HCT116 (cell line): ENCODE results near the gene FAM163B. TPM values are rescaled to one million over a fixed set of nuclear protein-coding genes. Genes with fewer than 3 reads are reported as not detected.

ENCODE experiments used
- ATAC-seq: fragments of 200-7000 bp; cut with Tn5 transposase; 2 replicates; pipeline ENCODE4 v1.9.1; 2020; ENCODE audit warnings: mild to moderate bottlenecking, moderate library complexity
- BruUV-seq: library from RNA; stranded (reverse); fragments of 400-500 nt; replicated peaks from 2 replicates; lab custom pipeline; 2021; lab: Mats Ljungman, UMichigan
- CTCF ChIA-PET: fragments of 300-600 bp; sonication (Branson Sonifier 250); formaldehyde crosslinking; loops from one replicate; lab custom pipeline; 2021; ENCODE audit warnings: antibody characterized with exemption; lab: Charles Lee
- POLR2A ChIA-PET: fragments of 300-600, 350-600 bp; sonication (Branson Sonifier 250); formaldehyde crosslinking; loops from one replicate; lab custom pipeline; 2021; ENCODE audit warnings: antibody characterized with exemption; lab: Charles Lee
- RAD21 ChIA-PET, 2 experiments: fragments of 300-600 bp; sonication (Branson Sonifier 250); formaldehyde crosslinking; loops; one replicate each; lab custom pipeline; 2023; ENCODE audit warnings: low total read pairs in 2 of 2; ENCODE audit not compliant: uncharacterized antibody in 2 of 2, unreplicated experiment in 2 of 2, low non-redundant PET in 1 of 2; lab: Charles Lee
- DNase-seq: peaks from one replicate; pipeline ENCODE4 v3.0.0-alpha.2; 2010; ENCODE audit warnings: low read depth, low spot score
- H2AFZ ChIP-seq: fragments of 200-600 bp; shearing (Covaris generic), sonication (generic); 2 replicates; pipeline ENCODE4 v1.6.1; 2017; ENCODE audit warnings: low read depth, mixed run types, mixed read lengths, antibody characterized with exemption, low read length; ENCODE audit not compliant: poor library complexity, severe bottlenecking
- H3K27ac ChIP-seq: 2 replicates; pipeline ENCODE4 v1.5.1; 2012; ENCODE audit warnings: low read depth, low read length
- H3K27me3 ChIP-seq: fragments of 200-600 bp; sonication (generic); 2 replicates; pipeline ENCODE4 v1.6.1; 2016; ENCODE audit warnings: mixed run types, low read length, mixed read lengths; ENCODE audit not compliant: insufficient read depth
- H3K36me3 ChIP-seq, 2 experiments: fragments of 200-500 bp in 1 of 2; fragments of 200-600 bp in 1 of 2; sonication (Bioruptor generic) in 1 of 2; sonication (generic) in 1 of 2; 2 replicates each; pipeline versions ENCODE4 v1.5.1 to v1.6.1; 2014 to 2016; ENCODE audit warnings: low read length in 2 of 2, inconsistent platforms in 1 of 2, mixed read lengths in 1 of 2, mixed run types in 1 of 2; ENCODE audit not compliant: insufficient read depth in 2 of 2, control insufficient read depth in 1 of 2
- H3K4me1 ChIP-seq, 2 experiments: fragments of 200-600 bp in 1 of 2; sonication (generic) in 1 of 2; 2 replicates each; pipeline versions ENCODE4 v1.5.1 to v1.6.1; 2012 to 2017; ENCODE audit warnings: low read length in 2 of 2, inconsistent platforms in 1 of 2, mild to moderate bottlenecking in 1 of 2, mixed read lengths in 1 of 2, mixed run types in 1 of 2, moderate library complexity in 1 of 2; ENCODE audit not compliant: insufficient read depth in 2 of 2, control insufficient read depth in 1 of 2
- H3K4me2 ChIP-seq: fragments of 200-600 bp; sonication (generic); 2 replicates; pipeline ENCODE4 v1.6.1; 2017; ENCODE audit warnings: mixed run types, low read length, mixed read lengths
- H3K4me3 ChIP-seq, 2 experiments: fragments of 200-600 bp in 1 of 2; sonication (generic) in 1 of 2; replicated peaks in 1 of 2; 2 replicates each; pipeline ENCODE4 v1.5.1; 2011 to 2016; ENCODE audit warnings: low read length in 2 of 2, control low read depth in 1 of 2, low read depth in 1 of 2, mild to moderate bottlenecking in 1 of 2, mixed read lengths in 1 of 2, mixed run types in 1 of 2
- H3K79me2 ChIP-seq: fragments of 200-600 bp; sonication (generic); 2 replicates; pipeline ENCODE4 v1.6.1; 2017; ENCODE audit warnings: mild to moderate bottlenecking, mixed run types, low read length, moderate library complexity, mixed read lengths; ENCODE audit not compliant: insufficient read depth
- H3K9ac ChIP-seq: fragments of 200-600 bp; sonication (generic); 2 replicates; pipeline ENCODE4 v1.6.1; 2016; ENCODE audit warnings: low read length, mixed read lengths
- H3K9me2 ChIP-seq: fragments of 200-600 bp; sonication (generic), shearing (Covaris generic); 2 replicates; pipeline ENCODE4 v1.6.1; 2017; ENCODE audit warnings: mixed run types, mild to moderate bottlenecking, moderate library complexity; ENCODE audit not compliant: insufficient read depth
- H3K9me3 ChIP-seq, 2 experiments: fragments of 200-500 bp in 1 of 2; fragments of 200-600 bp in 1 of 2; sonication (Bioruptor generic) in 1 of 2; sonication (generic) in 1 of 2; 2 replicates each; pipeline ENCODE4 v1.6.1; 2014 to 2017; ENCODE audit warnings: low read length in 2 of 2, mixed read lengths in 2 of 2, inconsistent platforms in 1 of 2, low read depth in 1 of 2, mild to moderate bottlenecking in 1 of 2, mixed run types in 1 of 2, moderate library complexity in 1 of 2; ENCODE audit not compliant: control insufficient read depth in 1 of 2, insufficient read depth in 1 of 2
- H4K20me1 ChIP-seq: fragments of 200-600 bp; sonication (generic), shearing (Covaris generic); 2 replicates; pipeline ENCODE4 v1.6.1; 2017; ENCODE audit warnings: mixed run types, mild to moderate bottlenecking, moderate library complexity; ENCODE audit not compliant: insufficient read depth
- ATF3 ChIP-seq: IDR thresholded peaks from 2 replicates; pipeline ENCODE4 v1.6.1; 2012
- CBX3 ChIP-seq: IDR thresholded peaks from 2 replicates; pipeline ENCODE4 v1.6.1; 2012; ENCODE audit warnings: low read depth
- CEBPB ChIP-seq: IDR thresholded peaks from 2 replicates; pipeline ENCODE4 v1.6.1; 2012; ENCODE audit warnings: low read depth
- CTCF ChIP-seq, 3 experiments: fragments of 200-600 bp in 1 of 3; sonication (generic) in 1 of 3; IDR thresholded peaks in 2 of 3; conservative IDR thresholded peaks in 1 of 3; 2 replicates each; pipeline ENCODE4 v1.5.1; 2012 to 2017; ENCODE audit warnings: low read depth in 2 of 3, low read length in 2 of 3, antibody characterized with exemption in 1 of 3, borderline replicate concordance in 1 of 3, control low read depth in 1 of 3, mild to moderate bottlenecking in 1 of 3, mixed read lengths in 1 of 3, mixed run types in 1 of 3, moderate library complexity in 1 of 3; ENCODE audit not compliant: insufficient read depth in 1 of 3
- EGR1 ChIP-seq: IDR thresholded peaks from 2 replicates; pipeline ENCODE4 v1.6.1; 2012; ENCODE audit warnings: low read depth
- ELF1 ChIP-seq: IDR thresholded peaks from 2 replicates; pipeline ENCODE4 v1.6.1; 2012; ENCODE audit warnings: low read depth, borderline replicate concordance
- EZH2 ChIP-seq: fragments of 200-600 bp; sonication (generic); IDR thresholded peaks from 2 replicates; pipeline ENCODE4 v1.6.1; 2017; ENCODE audit warnings: antibody characterized with exemption, mixed run types
- EZH2phosphoT487 ChIP-seq: fragments of 200-600 bp; IDR thresholded peaks from 2 replicates; pipeline ENCODE4 v1.6.1; 2018; ENCODE audit warnings: antibody characterized with exemption, borderline replicate concordance
- MAX ChIP-seq: IDR thresholded peaks from 2 replicates; pipeline ENCODE4 v1.6.1; 2012
- POLR2AphosphoS5 ChIP-seq: IDR thresholded peaks from 2 replicates; pipeline ENCODE4 v1.6.1; 2011; ENCODE audit warnings: mild to moderate bottlenecking, low read depth, low read length, moderate library complexity
- RAD21 ChIP-seq: IDR thresholded peaks from 2 replicates; pipeline ENCODE4 v1.6.1; 2012; ENCODE audit warnings: low read depth, mild to moderate bottlenecking
- SIN3A ChIP-seq: IDR thresholded peaks from 2 replicates; pipeline ENCODE4 v1.6.1; 2012; ENCODE audit warnings: low read depth
- SP1 ChIP-seq: IDR thresholded peaks from 2 replicates; pipeline ENCODE4 v1.6.1; 2012; ENCODE audit warnings: low read depth
- SRF ChIP-seq: IDR thresholded peaks from 2 replicates; pipeline ENCODE4 v1.6.1; 2012; ENCODE audit warnings: low read depth
- intact Hi-C: fragments of 100-400 bp; cut with micrococcal nuclease; formaldehyde crosslinking; loops from 2 replicates; pipeline ENCODE4 v1.10.0; 2022
- total RNA-seq: library from RNA; stranded (reverse); gene quantifications from one replicate; pipeline ENCODE4 v1.2.1, GENCODE V29; 2021; ENCODE audit not compliant: unreplicated experiment

Gene FAM163B
- total RNA-seq, 1 experiment from 2014 or later, result not detected

- no peaks in the 10 kb centered on the region for H3K9me2 ChIP-seq
- no TSS peak for BruUV-seq
- TF ChIP-seq MAX (no peak), EGR1 (no peak), SIN3A (no peak), CBX3 (no peak)
- POLR2A ChIA-PET, result no interaction called here
- ATAC-seq (no peak), DNase-seq (no peak)
- H3K9ac ChIP-seq, result no peak overlapping the region
- no peaks in the 10 kb centered on the region for H3K9me3 ChIP-seq
- no peak overlapping the region for H2AFZ ChIP-seq
- no peak overlapping the region for H3K27ac ChIP-seq
- peaks cover 5% of the 10 kb centered on the region; the same call in 1 of the 2 replicates for H3K27me3 ChIP-seq
- no peaks in the 10 kb centered on the region for H3K4me1 ChIP-seq
- H4K20me1 ChIP-seq, result no peaks in the 10 kb centered on the region
- no peaks in the 10 kb centered on the region for H3K79me2 ChIP-seq
- H3K4me2 ChIP-seq, result no peak overlapping the region
- RAD21 ChIA-PET, result no interaction called here
- CTCF ChIA-PET, result no interaction called here
- H3K4me3 ChIP-seq, result no peak overlapping the region
- H3K36me3 ChIP-seq, result no peaks in the 10 kb centered on the region
- intact Hi-C loops, result no loop called here
These were observed 29.5 kb upstream of the FAM163B start for GRCh38 chr9:133638711-133639110.

- H3K27me3 ChIP-seq, result peaks cover 5% of the 10 kb centered on the region; the same call in 1 of the 2 replicates
- RAD21 ChIA-PET, result no interaction called here
- intact Hi-C loops, result no loop called here
These were observed 28.9 kb upstream of the FAM163B start for GRCh38 chr9:133638076-133638475.

More at GRCh38 chr9:133638076-133638475, 28.9 kb upstream of the FAM163B start:
- Histone ChIP-seq H3K4me3 (no peak overlapping the region), H2AFZ (no peak overlapping the region), H3K9me2 (no peaks in the 10 kb centered on the region), H3K36me3 (no peaks in the 10 kb centered on the region), H4K20me1 (no peaks in the 10 kb centered on the region), H3K27ac (no peak overlapping the region), H3K9me3 (no peaks in the 10 kb centered on the region), H3K79me2 (no peaks in the 10 kb centered on the region), H3K4me2 (no peak overlapping the region), H3K4me1 (no peaks in the 10 kb centered on the region), H3K9ac (no peak overlapping the region)
- DNase-seq (no peak), ATAC-seq (no peak)
- BruUV-seq, result no TSS peak
- ChIA-PET POLR2A (no interaction called here), CTCF (no interaction called here)
- TF ChIP-seq EGR1 (no peak), EZH2phosphoT487 (no peak), RAD21 (no peak), CEBPB (no peak), CTCF (IDR thresholded peaks at IDR 0.05 in 2 of 3, conservative IDR thresholded peaks at IDR 0.05 in 1 of 3; ENCODE audit: borderline replicate concordance in 1 of 3, insufficient read depth in 1 of 3, low read depth in 2 of 3, low read length in 2 of 3) (no peak), SIN3A (no peak), ATF3 (no peak), SP1 (no peak), SRF (no peak), EZH2 (no peak), POLR2AphosphoS5 (no peak), ELF1 (no peak)
